Activated CD8-positive, alpha-beta memory T cell treated with anti-CD3 and anti-CD28 coated beads, Interleukin-2, amount 10 ng/mL, durations not matched to agents 7 days and 5 days (primary cell): ENCODE data around the gene GRAMD2A. TPM values are rescaled to one million over a fixed set of nuclear protein-coding genes. Genes with fewer than 3 reads are reported as not detected.
A peak's percentile ranks its signal among the peaks of the same experiment; 100 is the strongest.

Experiments used
- ATAC-seq: fragments of 150-1000 bp; cut with Tn5 transposase; one replicate; pipeline ENCODE4 v1.10.0; 2021; ENCODE audit warnings: moderate library complexity
- CTCF ChIA-PET: fragments of 350-600 bp; sonication (Branson Sonifier 250); formaldehyde crosslinking; loops from one replicate; lab custom pipeline; 2021; ENCODE audit warnings: antibody characterized with exemption; lab: Charles Lee
- DNase-seq: peaks from one replicate; pipeline ENCODE4 v3.0.0-alpha.2; 2020
- H3K27ac Mint-ChIP-seq: one replicate; pipeline ENCODE4 v1.8.0; 2021; ENCODE audit warnings: mild to moderate bottlenecking, mixed read lengths
- H3K27me3 Mint-ChIP-seq: one replicate; pipeline ENCODE4 v1.8.0; 2021; ENCODE audit warnings: mixed read lengths
- H3K36me3 Mint-ChIP-seq: one replicate; pipeline ENCODE4 v1.8.0; 2021; ENCODE audit warnings: mild to moderate bottlenecking, mixed read lengths
- H3K4me1 Mint-ChIP-seq: one replicate; pipeline ENCODE4 v1.8.0; 2021; ENCODE audit warnings: mixed read lengths
- H3K4me3 Mint-ChIP-seq: one replicate; pipeline ENCODE4 v1.8.0; 2021; ENCODE audit warnings: mild to moderate bottlenecking, moderate library complexity, mixed read lengths
- H3K9me3 Mint-ChIP-seq: one replicate; pipeline ENCODE4 v1.8.0; 2022; ENCODE audit warnings: low read depth, mixed read lengths
- total RNA-seq, 2 experiments: library from RNA; stranded (reverse); gene quantifications; one replicate each; pipeline ENCODE4 v1.2.3, GENCODE V29; 2021

Gene GRAMD2A
- total RNA-seq, 2 experiments from 2014 or later: not detected

GRCh38 chr15:72205896-72206676 is 8.5 kb upstream of the GRAMD2A start:
- Mint-ChIP-seq H3K36me3 (peaks cover 83% of the 10 kb centered on the region), H3K27ac (peak overlapping the region; percentile 12), H3K9me3 (no peaks in the 10 kb centered on the region), H3K4me1 (peaks cover 14% of the 10 kb centered on the region), H3K27me3 (no peaks in the 10 kb centered on the region), H3K4me3 (no peak overlapping the region)
- ATAC-seq: no peak
- no peak for DNase-seq
- CTCF ChIA-PET: no interaction called here

- no peak for ATAC-seq
- Mint-ChIP-seq H3K4me3 (no peak overlapping the region), H3K36me3 (peaks cover 85% of the 10 kb centered on the region), H3K4me1 (peaks cover 11% of the 10 kb centered on the region), H3K27ac (no peak overlapping the region), H3K9me3 (no peaks in the 10 kb centered on the region), H3K27me3 (no peaks in the 10 kb centered on the region)
- CTCF ChIA-PET: no interaction called here
- no peak for DNase-seq
These were observed 7.7 kb upstream of the GRAMD2A start for GRCh38 chr15:72205273-72205672.

GRCh38 chr15:72203507-72203837 is 5.9 kb upstream of the GRAMD2A start:
- CTCF ChIA-PET: interaction anchor here (1.2 kb wide), 1 partner anchor 23 kb away, joined by 3 read pairs; no protein-coding TSS in a partner anchor
- no peaks in the 10 kb centered on the region for H3K27me3 Mint-ChIP-seq

GRCh38 chr15:72202801-72203506 is 5.4 kb upstream of the GRAMD2A start:
- CTCF ChIA-PET: interaction anchor here (1.2 kb wide), 1 partner anchor 24 kb away, joined by 3 read pairs; no protein-coding TSS in a partner anchor
- peaks cover 88% of the 10 kb centered on the region for H3K36me3 Mint-ChIP-seq
- H3K4me3 Mint-ChIP-seq: no peak overlapping the region
- no peaks in the 10 kb centered on the region for H3K9me3 Mint-ChIP-seq
- ATAC-seq: no peak
- H3K27ac Mint-ChIP-seq: no peak overlapping the region
- DNase-seq: no peak
- H3K27me3 Mint-ChIP-seq: peaks cover 3% of the 10 kb centered on the region
- peaks cover 14% of the 10 kb centered on the region for H3K4me1 Mint-ChIP-seq

More at GRCh38 chr15:72203507-72203837, 5.9 kb upstream of the GRAMD2A start:
- no peak for DNase-seq
- peaks cover 11% of the 10 kb centered on the region for H3K4me1 Mint-ChIP-seq
- H3K27ac Mint-ChIP-seq: no peak overlapping the region
- H3K4me3 Mint-ChIP-seq: no peak overlapping the region
- ATAC-seq: no peak
- peaks cover 88% of the 10 kb centered on the region for H3K36me3 Mint-ChIP-seq
- H3K9me3 Mint-ChIP-seq: no peaks in the 10 kb centered on the region

- H3K4me3 Mint-ChIP-seq: no peak overlapping the region
- no peaks in the 10 kb centered on the region for H3K9me3 Mint-ChIP-seq
- peaks cover 84% of the 10 kb centered on the region for H3K36me3 Mint-ChIP-seq
- peaks cover 5% of the 10 kb centered on the region for H3K27me3 Mint-ChIP-seq
- no peak overlapping the region for H3K27ac Mint-ChIP-seq
- no peak for DNase-seq
- CTCF ChIA-PET: interaction anchor here (1.2 to 2.8 kb wide), 2 partner anchors 14 to 25 kb away, joined by 3 to 11 read pairs; no protein-coding TSS in a partner anchor
- ATAC-seq: no peak
- peaks cover 17% of the 10 kb centered on the region for H3K4me1 Mint-ChIP-seq
These were observed 4.7 kb upstream of the GRAMD2A start for GRCh38 chr15:72202302-72202701.

GRCh38 chr15:72201391-72201921 is 3.9 kb upstream of the GRAMD2A start:
- Mint-ChIP-seq H3K27ac (no peak overlapping the region), H3K9me3 (no peaks in the 10 kb centered on the region), H3K27me3 (peaks cover 12% of the 10 kb centered on the region), H3K36me3 (peaks cover 78% of the 10 kb centered on the region), H3K4me3 (no peak overlapping the region), H3K4me1 (peaks cover 14% of the 10 kb centered on the region)
- DNase-seq (no peak), ATAC-seq (no peak)
- CTCF ChIA-PET: interaction anchor here (0.7 to 4.4 kb wide), 6 partner anchors 15 to 99 kb away, joined by 3 to 37 read pairs (median 4); no protein-coding TSS in a partner anchor

- peaks cover 12% of the 10 kb centered on the region for H3K4me1 Mint-ChIP-seq
- CTCF ChIA-PET: interaction anchor here (0.6 to 4.4 kb wide), 12 partner anchors 16 to 243 kb away, joined by 3 to 37 read pairs (median 4); no protein-coding TSS in a partner anchor
- no peaks in the 10 kb centered on the region for H3K9me3 Mint-ChIP-seq
- ATAC-seq (no peak), DNase-seq (no peak)
- H3K27ac Mint-ChIP-seq: peak overlapping the region; percentile 14
- peaks cover 13% of the 10 kb centered on the region for H3K27me3 Mint-ChIP-seq
- peaks cover 70% of the 10 kb centered on the region for H3K36me3 Mint-ChIP-seq
- no peak overlapping the region for H3K4me3 Mint-ChIP-seq
These were observed 3.0 kb upstream of the GRAMD2A start for GRCh38 chr15:72200395-72201237.

GRCh38 chr15:72199721-72200212 is 2.2 kb upstream of the GRAMD2A start:
- ATAC-seq (peak; percentile 63), DNase-seq (peak; percentile 83)
- Mint-ChIP-seq H3K9me3 (no peaks in the 10 kb centered on the region), H3K4me3 (no peak overlapping the region), H3K27ac (no peak overlapping the region), H3K4me1 (peaks cover 12% of the 10 kb centered on the region), H3K27me3 (peaks cover 13% of the 10 kb centered on the region), H3K36me3 (peaks cover 62% of the 10 kb centered on the region)
- CTCF ChIA-PET: interaction anchor here (0.6 to 4.4 kb wide), 12 partner anchors 8 to 518 kb away, joined by 3 to 37 read pairs (median 4); no protein-coding TSS in a partner anchor

- Mint-ChIP-seq H3K36me3 (peaks cover 57% of the 10 kb centered on the region), H3K27me3 (peaks cover 13% of the 10 kb centered on the region), H3K4me3 (no peak overlapping the region), H3K4me1 (peaks cover 12% of the 10 kb centered on the region), H3K9me3 (no peaks in the 10 kb centered on the region), H3K27ac (no peak overlapping the region)
- CTCF ChIA-PET: interaction anchor here (0.6 to 4.4 kb wide), 10 partner anchors 9 to 517 kb away, joined by 3 to 37 read pairs (median 4); no protein-coding TSS in a partner anchor
- ATAC-seq (no peak), DNase-seq (no peak)
These were observed 1.6 kb upstream of the GRAMD2A start for GRCh38 chr15:72199205-72199515.

GRCh38 chr15:72198356-72199204 is 993 bp upstream of the GRAMD2A start:
- no peaks in the 10 kb centered on the region for H3K9me3 Mint-ChIP-seq
- H3K4me1 Mint-ChIP-seq: peaks cover 12% of the 10 kb centered on the region
- H3K4me3 Mint-ChIP-seq: peak overlapping the region; percentile 45
- no peak overlapping the region for H3K27ac Mint-ChIP-seq
- DNase-seq (no peak), ATAC-seq (no peak)
- H3K36me3 Mint-ChIP-seq: peaks cover 52% of the 10 kb centered on the region
- peaks cover 13% of the 10 kb centered on the region for H3K27me3 Mint-ChIP-seq
- CTCF ChIA-PET: interaction anchor here (0.7 to 4.4 kb wide), 10 partner anchors 9 to 44 kb away, joined by 3 to 37 read pairs (median 4); no protein-coding TSS in a partner anchor

GRCh38 chr15:72197041-72197459 is 537 bp downstream of the GRAMD2A start:
- peaks cover 10% of the 10 kb centered on the region for H3K4me1 Mint-ChIP-seq
- ATAC-seq (no peak), DNase-seq (no peak)
- H3K27me3 Mint-ChIP-seq: peaks cover 18% of the 10 kb centered on the region
- no peak overlapping the region for H3K27ac Mint-ChIP-seq
- H3K4me3 Mint-ChIP-seq: no peak overlapping the region
- no peaks in the 10 kb centered on the region for H3K9me3 Mint-ChIP-seq
- peaks cover 38% of the 10 kb centered on the region for H3K36me3 Mint-ChIP-seq
- CTCF ChIA-PET: interaction anchor here (1.1 to 1.3 kb wide), 2 partner anchors 11 to 108 kb away, joined by 3 read pairs; no protein-coding TSS in a partner anchor
